AG04449 (cell line): Measurements from ENCODE around the gene WDR75.
"Not testable (repeated sequence)": the region's sequence is repeated elsewhere in the genome, so short reads cannot be mapped to it uniquely, and the experiment has no call there.

Experiments used
- CTCF ChIA-PET: fragments of 350-600 bp; formaldehyde crosslinking; extraction: SDS; loops from one replicate; lab custom pipeline; 2021; ENCODE audit warnings: antibody characterized with exemption; lab: Yijun Ruan, JAX
- POLR2A ChIA-PET: fragments of 400-600, 350-600 bp; formaldehyde crosslinking; extraction: SDS; loops from one replicate; lab custom pipeline; 2020; ENCODE audit warnings: antibody characterized with exemption, inconsistent platforms; lab: Yijun Ruan, JAX
- DNase-seq: peaks from one replicate; pipeline ENCODE4 v3.0.0-alpha.2; 2010; ENCODE audit warnings: low read depth, low spot score
- H3K4me3 ChIP-seq: 2 replicates; pipeline ENCODE4 v1.5.1; 2011; ENCODE audit warnings: low read depth, mild to moderate bottlenecking, control low read depth, low read length
- CTCF ChIP-seq: IDR thresholded peaks from one replicate; pipeline ENCODE4 v1.5.1; 2011; ENCODE audit warnings: mild to moderate bottlenecking, moderate library complexity, low read length, control low read depth, inconsistent platforms; ENCODE audit not compliant: insufficient read depth; ENCODE audit errors: missing control alignments

The WDR75 gene

GRCh38 chr2:189427872-189428271 lies 13.4 kb upstream of the WDR75 start:
- no peak for DNase-seq
- no peak for TF ChIP-seq CTCF
- ChIA-PET POLR2A (no interaction called here), CTCF (interaction anchor here (2.2 kb wide), 1 partner anchor 16 kb away, joined by 7 read pairs; no protein-coding TSS in a partner anchor)
- no peak overlapping the region for H3K4me3 ChIP-seq

GRCh38 chr2:189430448-189430847 lies 10.8 kb upstream of the WDR75 start:
- CTCF ChIA-PET, POLR2A ChIA-PET, DNase-seq: not testable (repeated sequence)

GRCh38 chr2:189435803-189436202 lies 5.5 kb upstream of the WDR75 start:
- H3K4me3 ChIP-seq, DNase-seq, POLR2A ChIA-PET, CTCF ChIA-PET: not testable (repeated sequence)

More at GRCh38 chr2:189430448-189430847, 10.8 kb upstream of the WDR75 start:
- not testable (repeated sequence) for H3K4me3 ChIP-seq

- no peak for TF ChIP-seq CTCF
- POLR2A ChIA-PET: no interaction called here
Measured at GRCh38 chr2:189437926-189438325, 3.3 kb upstream of the WDR75 start.

GRCh38 chr2:189439342-189439741 lies 1.9 kb upstream of the WDR75 start:
- CTCF ChIA-PET: interaction anchor here (1.3 to 1.5 kb wide), 2 partner anchors 11 to 1858 kb away, joined by 4 to 5 read pairs; no protein-coding TSS in a partner anchor
- no peak overlapping the region for H3K4me3 ChIP-seq
- POLR2A ChIA-PET: no interaction called here
- TF ChIP-seq CTCF: peak; percentile 3
- DNase-seq: no peak

More at GRCh38 chr2:189437926-189438325, 3.3 kb upstream of the WDR75 start:
- CTCF ChIA-PET: no interaction called here
- H3K4me3 ChIP-seq: no peak overlapping the region
- DNase-seq: no peak

- CTCF ChIA-PET: interaction anchor here (0.9 to 1.5 kb wide), 4 partner anchors 10 to 1859 kb away, joined by 3 to 5 read pairs (median 4); no protein-coding TSS in a partner anchor
- TF ChIP-seq CTCF: no peak
- POLR2A ChIA-PET: interaction anchor here (0.7 kb wide), 1 partner anchor 379 kb away, joined by 3 read pairs; no protein-coding TSS in a partner anchor
- peak overlapping the region; percentile 82 for H3K4me3 ChIP-seq
- DNase-seq: no peak
Measured at GRCh38 chr2:189440644-189440946, 679 bp upstream of the WDR75 start.

GRCh38 chr2:189441709-189442074 lies 418 bp downstream of the WDR75 start:
- ChIA-PET POLR2A (no interaction called here), CTCF (no interaction called here)
- TF ChIP-seq CTCF: no peak
- no peak for DNase-seq
- peak overlapping the region; percentile 82 for H3K4me3 ChIP-seq
